Mesendoderm (in vitro differentiated cells): ENCODE data around the gene CDK5R2.

Source experiments
- DNase-seq: peaks from one replicate; pipeline ENCODE4 v3.0.0; 2013
- H2AK5ac ChIP-seq: 2 replicates; pipeline ENCODE4 v1.6.1; 2013; ENCODE audit warnings: low read length, inconsistent platforms
- H2BK120ac ChIP-seq: 2 replicates; pipeline ENCODE4 v1.6.1; 2013; ENCODE audit warnings: low read depth, mild to moderate bottlenecking, low read length, moderate library complexity, mixed read lengths
- H2BK15ac ChIP-seq: replicated peaks from 2 replicates; pipeline ENCODE4 v1.6.1; 2013; ENCODE audit warnings: low read depth, mild to moderate bottlenecking, moderate library complexity
- H2BK5ac ChIP-seq: 2 replicates; pipeline ENCODE4 v1.6.1; 2013; ENCODE audit warnings: low read length, inconsistent platforms
- H3K18ac ChIP-seq: 2 replicates; pipeline ENCODE4 v1.6.1; 2013; ENCODE audit warnings: mild to moderate bottlenecking, low read length, mixed read lengths
- H3K23ac ChIP-seq: one replicate; pipeline ENCODE4 v1.6.1; 2013; ENCODE audit warnings: low read length
- H3K27ac ChIP-seq: 2 replicates; pipeline ENCODE4 v1.5.1; 2013; ENCODE audit warnings: low read depth, mild to moderate bottlenecking, inconsistent platforms, low read length, moderate library complexity
- H3K27me3 ChIP-seq: 2 replicates; pipeline ENCODE4 v1.6.1; 2013; ENCODE audit warnings: low read length, control low read depth, mild to moderate bottlenecking, inconsistent platforms; ENCODE audit not compliant: insufficient read depth, poor library complexity
- H3K36me3 ChIP-seq: 2 replicates; pipeline ENCODE4 v1.6.1; 2013; ENCODE audit warnings: low read length, inconsistent platforms; ENCODE audit not compliant: control insufficient read depth, insufficient read depth
- H3K4ac ChIP-seq: one replicate; pipeline ENCODE4 v1.6.1; 2013; ENCODE audit warnings: low read depth, mild to moderate bottlenecking, low read length, moderate library complexity
- H3K4me1 ChIP-seq: 2 replicates; pipeline ENCODE4 v1.6.1; 2013; ENCODE audit warnings: low read depth, low read length, inconsistent platforms; ENCODE audit not compliant: control insufficient read depth
- H3K4me2 ChIP-seq: 2 replicates; pipeline ENCODE4 v1.6.1; 2013; ENCODE audit warnings: low read length
- H3K4me3 ChIP-seq: 2 replicates; pipeline ENCODE4 v1.5.1; 2013; ENCODE audit warnings: mild to moderate bottlenecking, low read length
- H3K56ac ChIP-seq: one replicate; pipeline ENCODE4 v1.6.1; 2013; ENCODE audit warnings: low read length
- H3K79me1 ChIP-seq: 2 replicates; pipeline ENCODE4 v1.6.1; 2013; ENCODE audit warnings: low read length, inconsistent platforms
- H3K79me2 ChIP-seq: 2 replicates; pipeline ENCODE4 v1.6.1; 2013; ENCODE audit warnings: mild to moderate bottlenecking, low read length; ENCODE audit not compliant: control insufficient read depth, insufficient read depth
- H3K9ac ChIP-seq: 2 replicates; pipeline ENCODE4 v1.6.1; 2013; ENCODE audit warnings: low read length, inconsistent platforms
- H4K5ac ChIP-seq: one replicate; pipeline ENCODE4 v1.6.1; 2013; ENCODE audit warnings: low read length
- H4K8ac ChIP-seq: one replicate; pipeline ENCODE4 v1.6.1; 2013; ENCODE audit warnings: low read depth, mild to moderate bottlenecking, control low read depth, low read length, moderate library complexity
- WGBS: extraction: QIAGEN DNeasy Blood & Tissue Kit; methylation state at CpG from one replicate; pipeline ENCODE4 v1.1.7; 2013; ENCODE audit warnings: low lambda C conversion rate, missing lambda C conversion rate; ENCODE audit not compliant: insufficient coverage; ENCODE audit errors: extremely low coverage; 5-methylcytosine and 5-hydroxymethylcytosine counted together

The CDK5R2 gene

DNA sequence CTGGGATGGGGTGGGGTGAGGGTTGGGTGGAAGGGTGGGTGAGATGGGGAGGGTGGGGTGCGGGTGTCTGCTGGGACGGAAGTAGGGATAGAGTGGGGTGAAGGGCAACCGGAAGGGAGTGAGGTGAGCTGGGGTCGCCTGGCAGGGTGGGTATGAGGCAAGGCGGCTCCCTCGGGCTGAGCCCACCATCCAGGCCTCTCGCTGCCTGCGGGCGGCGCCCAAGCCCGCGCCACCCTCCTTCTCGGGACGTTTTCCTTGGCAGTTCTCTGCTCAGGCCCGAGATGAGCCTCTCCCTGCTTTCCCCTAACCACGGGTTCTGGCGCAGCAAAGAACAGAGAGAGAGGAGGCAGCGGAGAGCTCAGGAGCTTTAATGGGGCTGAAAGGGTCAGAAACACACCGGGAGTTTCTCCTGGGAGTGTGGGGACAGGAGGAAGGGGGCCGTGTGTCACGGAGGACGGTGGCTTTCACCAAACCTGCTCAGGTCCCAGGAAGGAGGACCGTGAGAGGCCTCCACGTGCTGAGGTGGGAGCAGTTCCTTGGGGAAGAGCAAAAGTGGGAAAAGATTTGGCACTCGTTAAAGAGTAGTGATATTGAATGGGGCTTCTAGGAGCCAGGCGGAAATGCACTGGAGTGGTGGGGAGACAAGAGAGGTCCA is 21.4 kb downstream of the CDK5R2 start:
- WGBS = no CpG with 5 or more reads among the region's 26 CpGs
- Histone ChIP-seq H3K79me1 (no peaks in the 10 kb centered on the region), H3K27me3 (peaks cover 47% of the 10 kb centered on the region), H4K5ac (no peak overlapping the region), H3K9ac (no peak overlapping the region), H2BK15ac (no peak overlapping the region), H3K27ac (no peak overlapping the region), H3K4me2 (no peak overlapping the region), H2AK5ac (no peak overlapping the region), H3K4me1 (no peaks in the 10 kb centered on the region), H3K18ac (no peak overlapping the region), H3K56ac (no peak overlapping the region), H3K36me3 (no peaks in the 10 kb centered on the region), H2BK120ac (no peak overlapping the region), H3K23ac (no peak overlapping the region), H3K4me3 (no peak overlapping the region), H3K4ac (no peak overlapping the region), H2BK5ac (no peak overlapping the region), H4K8ac (no peak overlapping the region), H3K79me2 (no peaks in the 10 kb centered on the region)
- DNase-seq = no peak

DNA sequence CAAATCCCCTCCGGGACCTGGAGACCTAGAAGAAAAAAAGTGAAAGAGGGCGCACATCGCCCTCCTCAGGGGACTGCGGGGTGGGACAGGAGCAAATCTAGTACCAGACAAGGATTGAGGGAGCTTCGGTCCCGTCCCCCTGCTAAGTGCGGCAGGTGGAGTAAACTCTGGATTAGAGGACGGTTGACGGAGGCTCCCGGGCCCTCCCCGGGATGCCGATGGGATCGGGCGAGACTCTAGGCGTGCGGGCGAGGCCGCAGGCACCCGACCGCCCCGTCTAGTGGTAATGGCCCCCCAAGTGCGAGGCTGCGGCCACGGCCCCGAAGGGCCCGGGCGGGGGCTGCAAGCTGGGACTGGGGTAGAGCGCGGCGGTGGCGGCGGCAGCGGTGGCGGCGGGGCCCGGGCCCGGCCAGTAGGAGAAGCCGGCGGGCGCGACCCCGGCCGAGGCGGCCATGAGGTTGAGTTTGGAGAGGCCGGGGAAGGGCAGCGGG is 22.0 kb downstream of the CDK5R2 start:
- Histone ChIP-seq H3K4ac (no peak overlapping the region), H3K4me2 (no peak overlapping the region), H4K5ac (no peak overlapping the region), H3K79me2 (no peaks in the 10 kb centered on the region), H2BK5ac (no peak overlapping the region), H3K18ac (no peak overlapping the region), H2BK120ac (no peak overlapping the region), H2BK15ac (no peak overlapping the region), H3K27ac (no peak overlapping the region), H3K4me3 (no peak overlapping the region), H2AK5ac (no peak overlapping the region), H3K4me1 (no peaks in the 10 kb centered on the region), H3K23ac (peak overlapping the region; percentile 24), H3K27me3 (peaks cover 52% of the 10 kb centered on the region), H3K9ac (no peak overlapping the region), H3K36me3 (no peaks in the 10 kb centered on the region), H3K79me1 (no peaks in the 10 kb centered on the region), H4K8ac (no peak overlapping the region), H3K56ac (no peak overlapping the region)
- DNase-seq = peak; percentile 61
- WGBS = no CpG with 5 or more reads among the region's 46 CpGs

- no peak overlapping the region for H2BK15ac ChIP-seq
- H3K4me1 ChIP-seq = no peaks in the 10 kb centered on the region
- H3K79me2 ChIP-seq = no peaks in the 10 kb centered on the region
- H2BK5ac ChIP-seq = no peak overlapping the region
- no peak overlapping the region for H2AK5ac ChIP-seq
- no peak overlapping the region for H3K27ac ChIP-seq
- no peak overlapping the region for H2BK120ac ChIP-seq
- H4K5ac ChIP-seq = no peak overlapping the region
- no peaks in the 10 kb centered on the region for H3K36me3 ChIP-seq
- WGBS = no CpG with 5 or more reads among the region's 69 CpGs
- no peak overlapping the region for H3K9ac ChIP-seq
- no peak overlapping the region for H3K4ac ChIP-seq
- peaks cover 58% of the 10 kb centered on the region for H3K27me3 ChIP-seq
- no peak overlapping the region for H3K18ac ChIP-seq
- H3K4me2 ChIP-seq = peak overlapping the region; percentile 31
- H3K23ac ChIP-seq = peak overlapping the region; percentile 24
- no peak overlapping the region for H3K4me3 ChIP-seq
- no peak overlapping the region for H4K8ac ChIP-seq
- peak overlapping the region; percentile 64 for H3K56ac ChIP-seq
- H3K79me1 ChIP-seq = no peaks in the 10 kb centered on the region
- no peak for DNase-seq
Observed at GRCh38 chr2:218981881-218982585, 22.6 kb downstream of the CDK5R2 start.

- H3K27me3 ChIP-seq = peaks cover 60% of the 10 kb centered on the region
- no peak overlapping the region for H3K9ac ChIP-seq
- no peak overlapping the region for H2BK120ac ChIP-seq
- peak overlapping the region; percentile 45 for H3K23ac ChIP-seq
- H4K8ac ChIP-seq = no peak overlapping the region
- no peaks in the 10 kb centered on the region for H3K36me3 ChIP-seq
- H3K4me3 ChIP-seq = no peak overlapping the region
- no peak for DNase-seq
- no peak overlapping the region for H3K27ac ChIP-seq
- no peaks in the 10 kb centered on the region for H3K79me1 ChIP-seq
- no peak overlapping the region for H2AK5ac ChIP-seq
- H3K4me2 ChIP-seq = no peak overlapping the region
- H4K5ac ChIP-seq = no peak overlapping the region
- WGBS = no CpG with 5 or more reads among the region's 28 CpGs
- no peak overlapping the region for H3K18ac ChIP-seq
- H2BK5ac ChIP-seq = no peak overlapping the region
- no peak overlapping the region for H3K4ac ChIP-seq
- H3K79me2 ChIP-seq = no peaks in the 10 kb centered on the region
- no peak overlapping the region for H2BK15ac ChIP-seq
- H3K4me1 ChIP-seq = no peaks in the 10 kb centered on the region
- peak overlapping the region; percentile 64 for H3K56ac ChIP-seq
Observed at GRCh38 chr2:218982586-218983262, 23.3 kb downstream of the CDK5R2 start.

GRCh38 chr2:218983263-218983933 is 23.9 kb downstream of the CDK5R2 start:
- H3K9ac ChIP-seq = no peak overlapping the region
- H4K8ac ChIP-seq = no peak overlapping the region
- no peak overlapping the region for H2AK5ac ChIP-seq
- no peak overlapping the region for H2BK15ac ChIP-seq
- H3K79me2 ChIP-seq = no peaks in the 10 kb centered on the region
- no CpG with 5 or more reads among the region's 23 CpGs for WGBS
- no peak overlapping the region for H4K5ac ChIP-seq
- no peak overlapping the region for H3K4me2 ChIP-seq
- H2BK5ac ChIP-seq = no peak overlapping the region
- DNase-seq = no peak
- H3K4me1 ChIP-seq = no peaks in the 10 kb centered on the region
- H3K56ac ChIP-seq = no peak overlapping the region
- no peak overlapping the region for H3K23ac ChIP-seq
- H3K18ac ChIP-seq = no peak overlapping the region
- no peaks in the 10 kb centered on the region for H3K79me1 ChIP-seq
- H3K4me3 ChIP-seq = no peak overlapping the region
- H3K36me3 ChIP-seq = no peaks in the 10 kb centered on the region
- H3K27me3 ChIP-seq = peaks cover 59% of the 10 kb centered on the region
- H3K27ac ChIP-seq = no peak overlapping the region
- no peak overlapping the region for H2BK120ac ChIP-seq
- no peak overlapping the region for H3K4ac ChIP-seq
